SK-N-SH (cell line): Measurements from ENCODE around the gene HIPK2. TPM values are rescaled to one million over a fixed set of nuclear protein-coding genes. Genes with fewer than 3 reads are reported as not detected.

Experiments used
- CTCF ChIA-PET: fragments of 300-600, 350-600 bp; formaldehyde crosslinking; extraction: SDS; loops from one replicate; lab custom pipeline; 2021; lab: Yijun Ruan, JAX
- POLR2A ChIA-PET: fragments of 350-600 bp; sonication (Branson Sonifier 250); formaldehyde crosslinking; extraction: SDS; loops from one replicate; lab custom pipeline; 2020; ENCODE audit warnings: antibody characterized with exemption, inconsistent platforms; lab: Yijun Ruan, JAX
- DNase-seq: peaks from one replicate; pipeline ENCODE4 v3.0.0; 2012
- H2AFZ ChIP-seq: fragments of 200-600 bp; sonication (generic); 2 replicates; pipeline ENCODE4 v1.8.1; 2016; ENCODE audit warnings: antibody characterized with exemption, mild to moderate bottlenecking, low read depth
- H3F3A ChIP-seq: fragments of 200-600 bp; sonication (generic); replicated peaks from 2 replicates; pipeline ENCODE3; 2016; ENCODE audit warnings: antibody characterized with exemption, mild to moderate bottlenecking; ENCODE audit not compliant: insufficient read depth
- H3K27ac ChIP-seq, 2 experiments: fragments of 200-500 bp in 1 of 2; fragments of 200-600 bp in 1 of 2; sonication (Bioruptor generic) in 1 of 2; sonication (generic), shearing (Covaris generic) in 1 of 2; 2 replicates each; pipeline versions ENCODE4 v1.5.1 to v1.6.1; 2014 to 2016; ENCODE audit warnings: low read depth in 2 of 2, inconsistent platforms in 1 of 2, low read length in 1 of 2, mild to moderate bottlenecking in 1 of 2, mixed read lengths in 1 of 2
- H3K27me3 ChIP-seq: fragments of 200-600 bp; sonication (generic), shearing (Covaris generic); 2 replicates; pipeline ENCODE4 v1.6.1; 2016; ENCODE audit warnings: mixed run types; ENCODE audit not compliant: insufficient read depth
- H3K36me3 ChIP-seq, 2 experiments: fragments of 200-500 bp in 1 of 2; fragments of 200-600 bp in 1 of 2; sonication (Bioruptor generic) in 1 of 2; sonication (generic) in 1 of 2; replicated peaks in 1 of 2; 2 replicates each; pipeline versions ENCODE3 to v1.5.1; 2014 to 2016; ENCODE audit warnings: low read length in 1 of 2, mild to moderate bottlenecking in 1 of 2; ENCODE audit not compliant: insufficient read depth in 2 of 2, control insufficient read depth in 1 of 2
- H3K4me1 ChIP-seq, 2 experiments: fragments of 200-500 bp in 1 of 2; fragments of 200-600 bp in 1 of 2; sonication (Bioruptor generic) in 1 of 2; sonication (generic), shearing (Covaris generic) in 1 of 2; 2 replicates each; pipeline versions ENCODE4 v1.5.1 to v1.6.1; 2014 to 2016; ENCODE audit warnings: low read depth in 1 of 2, low read length in 1 of 2, mixed run types in 1 of 2; ENCODE audit not compliant: insufficient read depth in 2 of 2, control insufficient read depth in 1 of 2
- H3K4me2 ChIP-seq: fragments of 200-600 bp; sonication (generic), shearing (Covaris generic); 2 replicates; pipeline ENCODE4 v1.6.1; 2017; ENCODE audit warnings: mixed run types
- H3K4me3 ChIP-seq, 2 experiments: fragments of 200-500 bp in 1 of 2; fragments of 200-600 bp in 1 of 2; sonication (Bioruptor generic) in 1 of 2; sonication (generic), shearing (Covaris generic) in 1 of 2; 2 replicates each; pipeline versions ENCODE4 v1.5.1 to v1.8.1; 2014 to 2016; ENCODE audit warnings: low read depth in 2 of 2, inconsistent platforms in 1 of 2, low read length in 1 of 2, mild to moderate bottlenecking in 1 of 2, mixed read lengths in 1 of 2, moderate library complexity in 1 of 2
- H3K79me2 ChIP-seq: fragments of 200-600 bp; sonication (generic); 2 replicates; pipeline ENCODE4 v1.8.1; 2017; ENCODE audit warnings: mild to moderate bottlenecking; ENCODE audit not compliant: insufficient read depth
- H3K9ac ChIP-seq: fragments of 200-600 bp; sonication (generic); 2 replicates; pipeline ENCODE4 v1.6.1; 2017; ENCODE audit warnings: mixed run types
- H3K9me2 ChIP-seq: fragments of 200-600 bp; sonication (generic); 2 replicates; pipeline ENCODE4 v1.6.1; 2017; ENCODE audit warnings: mixed run types
- H3K9me3 ChIP-seq: fragments of 200-600 bp; sonication (generic); 2 replicates; pipeline ENCODE4 v1.6.1; 2017; ENCODE audit warnings: mixed run types, mild to moderate bottlenecking, moderate library complexity
- H4K20me1 ChIP-seq: fragments of 200-600 bp; sonication (generic); 2 replicates; pipeline ENCODE4 v1.6.1; 2017; ENCODE audit warnings: mild to moderate bottlenecking, mixed run types; ENCODE audit not compliant: insufficient read depth
- EZH2phosphoT487 ChIP-seq: fragments of 200-600 bp; sonication (generic); IDR thresholded peaks from 2 replicates; pipeline ENCODE4 v1.6.1; 2017; ENCODE audit warnings: low read depth, mixed run types, mild to moderate bottlenecking, antibody characterized with exemption, moderate library complexity, borderline replicate concordance
- FOSL2 ChIP-seq: IDR thresholded peaks from 2 replicates; pipeline ENCODE4 v1.4.0; 2012; ENCODE audit warnings: low read depth, mild to moderate bottlenecking, moderate library complexity, borderline replicate concordance
- FOXJ3 ChIP-seq: sonication (generic); formaldehyde crosslinking; IDR thresholded peaks from 2 replicates; pipeline ENCODE4 v1.5.1; 2020; ENCODE audit warnings: mild to moderate bottlenecking, missing genetic modification reagents
- FOXM1 ChIP-seq: IDR thresholded peaks from 2 replicates; pipeline ENCODE4 v1.4.0; 2012; ENCODE audit warnings: low read depth, mild to moderate bottlenecking
- GABPA ChIP-seq: IDR thresholded peaks from 2 replicates; pipeline ENCODE4 v1.4.0; 2012; ENCODE audit warnings: low read depth, mild to moderate bottlenecking
- GATA2 ChIP-seq: sonication (generic); formaldehyde crosslinking; IDR thresholded peaks from 2 replicates; pipeline ENCODE4 v1.5.0; 2020; ENCODE audit warnings: mild to moderate bottlenecking, missing genetic modification reagents
- MXI1 ChIP-seq: IDR thresholded peaks from 2 replicates; pipeline ENCODE4 v1.6.1; 2012; ENCODE audit warnings: mild to moderate bottlenecking, low read depth, low read length, improper control_type of control experiment
- NRF1 ChIP-seq: IDR thresholded peaks from 2 replicates; pipeline ENCODE4 v1.6.1; 2012; ENCODE audit warnings: low read depth, mild to moderate bottlenecking, low read length
- POLR2AphosphoS5 ChIP-seq: IDR thresholded peaks from 2 replicates; pipeline ENCODE4 v1.6.1; 2012; ENCODE audit warnings: low read depth, low read length
- RAD21 ChIP-seq: IDR thresholded peaks from 2 replicates; pipeline ENCODE4 v1.6.1; 2012; ENCODE audit warnings: mild to moderate bottlenecking, low read length
- TEAD4 ChIP-seq: IDR thresholded peaks from 2 replicates; pipeline ENCODE4 v1.4.0; 2012; ENCODE audit warnings: mild to moderate bottlenecking, borderline replicate concordance; ENCODE audit not compliant: insufficient read depth
- YY1 ChIP-seq: IDR thresholded peaks from 2 replicates; pipeline ENCODE4 v1.4.0; 2012; ENCODE audit warnings: low read depth, mild to moderate bottlenecking
- WGBS: methylation state at CpG from one replicate; pipeline ENCODE4 v1.1.6; 2017; ENCODE audit warnings: low lambda C conversion rate; 5-methylcytosine and 5-hydroxymethylcytosine counted together
- polyA plus RNA-seq, 3 experiments: library from polyadenylated mRNA; depleted of rRNA; stranded (reverse); fragments of >200 nt; gene quantifications; 2 replicates each; pipeline ENCODE4 v1.2.3, GENCODE V29; 2012
- TF ChIP-seq, protein P1 (sequence below): IDR thresholded peaks from 2 replicates; pipeline ENCODE4 v1.4.0; 2012; ENCODE audit warnings: low read depth
- TF ChIP-seq, protein P2 (sequence below): fragments of 150-350 bp; IDR thresholded peaks from 2 replicates; pipeline ENCODE4 v1.6.1; 2016; ENCODE audit warnings: mild to moderate bottlenecking, low read depth, low read length
- TF ChIP-seq, protein P3 (sequence below): fragments of 200-600 bp; sonication (generic); IDR thresholded peaks from 2 replicates; pipeline ENCODE4 v1.6.1; 2017; ENCODE audit warnings: antibody characterized with exemption, mild to moderate bottlenecking, moderate library complexity
- TF ChIP-seq, protein P4 (sequence below): IDR thresholded peaks from 2 replicates; pipeline ENCODE4; 2012
- TF ChIP-seq, protein P5 (sequence below): IDR thresholded peaks from 2 replicates; pipeline ENCODE4 v1.6.1; 2012; ENCODE audit warnings: mild to moderate bottlenecking, low read depth, low read length, moderate library complexity
- TF ChIP-seq, protein P6 (sequence below): IDR thresholded peaks from 2 replicates; pipeline ENCODE4 v1.4.0; 2012; ENCODE audit warnings: low read depth, borderline replicate concordance

Gene HIPK2
- polyA plus RNA-seq, 1 of the 3 experiments (the other 2 are of a cell fraction), result 14.2 TPM

DNA sequence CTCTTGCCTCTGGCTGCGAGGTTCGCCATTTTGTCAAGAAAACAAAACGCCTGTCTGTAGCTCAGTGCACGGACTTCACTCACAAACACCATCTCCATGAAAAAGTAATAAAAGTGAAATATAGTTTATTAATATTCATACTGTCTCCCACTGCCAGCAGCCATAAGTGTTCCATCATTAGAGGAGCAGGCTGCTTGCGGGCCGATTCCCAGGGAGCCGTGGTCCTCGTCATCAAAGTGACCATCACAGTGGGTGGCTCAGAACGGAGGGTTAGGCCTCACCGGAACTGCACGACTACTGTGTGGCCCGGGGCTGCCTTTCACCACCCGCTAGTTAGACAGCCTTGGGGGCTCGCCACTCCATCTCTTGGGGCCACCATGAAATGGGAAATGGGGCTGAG, 82.7 kb downstream of the HIPK2 start:
- H3K9me2 ChIP-seq, result no peaks in the 10 kb centered on the region
- TF ChIP-seq, protein P1, sequence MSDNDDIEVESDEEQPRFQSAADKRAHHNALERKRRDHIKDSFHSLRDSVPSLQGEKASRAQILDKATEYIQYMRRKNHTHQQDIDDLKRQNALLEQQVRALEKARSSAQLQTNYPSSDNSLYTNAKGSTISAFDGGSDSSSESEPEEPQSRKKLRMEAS, result no peak
- TF ChIP-seq MXI1, result no peak
- TF ChIP-seq, protein P2, sequence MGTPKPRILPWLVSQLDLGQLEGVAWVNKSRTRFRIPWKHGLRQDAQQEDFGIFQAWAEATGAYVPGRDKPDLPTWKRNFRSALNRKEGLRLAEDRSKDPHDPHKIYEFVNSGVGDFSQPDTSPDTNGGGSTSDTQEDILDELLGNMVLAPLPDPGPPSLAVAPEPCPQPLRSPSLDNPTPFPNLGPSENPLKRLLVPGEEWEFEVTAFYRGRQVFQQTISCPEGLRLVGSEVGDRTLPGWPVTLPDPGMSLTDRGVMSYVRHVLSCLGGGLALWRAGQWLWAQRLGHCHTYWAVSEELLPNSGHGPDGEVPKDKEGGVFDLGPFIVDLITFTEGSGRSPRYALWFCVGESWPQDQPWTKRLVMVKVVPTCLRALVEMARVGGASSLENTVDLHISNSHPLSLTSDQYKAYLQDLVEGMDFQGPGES, result no peak
- TF ChIP-seq YY1, result no peak
- TF ChIP-seq POLR2AphosphoS5, result no peak
- TF ChIP-seq GABPA, result no peak
- TF ChIP-seq, all 33 proteins: peak for 0
- H3K4me3 ChIP-seq, result no peak overlapping the region
- H3K9ac ChIP-seq, result no peak overlapping the region
- peaks cover 82% of the 10 kb centered on the region for H4K20me1 ChIP-seq
- no peaks in the 10 kb centered on the region for H3K9me3 ChIP-seq
- no peak for DNase-seq
- H3K4me1 ChIP-seq, result peaks cover 0 to 40% of the 10 kb centered on the region in 2 experiments; a peak in 2 of 4 replicates
- WGBS, result 92% methylated on average over 14 of the region's 14 CpGs
- peaks cover 81% of the 10 kb centered on the region for H3K79me2 ChIP-seq
- H3K27me3 ChIP-seq, result no peaks in the 10 kb centered on the region
- POLR2A ChIA-PET, result no interaction called here
- no peak overlapping the region for H3K27ac ChIP-seq
- no peak overlapping the region for H2AFZ ChIP-seq
- CTCF ChIA-PET, result no interaction called here
- peaks cover 14 to 36% of the 10 kb centered on the region in 2 experiments for H3K36me3 ChIP-seq
- no peak overlapping the region for H3K4me2 ChIP-seq
- H3F3A ChIP-seq, result no peaks in the 10 kb centered on the region

DNA sequence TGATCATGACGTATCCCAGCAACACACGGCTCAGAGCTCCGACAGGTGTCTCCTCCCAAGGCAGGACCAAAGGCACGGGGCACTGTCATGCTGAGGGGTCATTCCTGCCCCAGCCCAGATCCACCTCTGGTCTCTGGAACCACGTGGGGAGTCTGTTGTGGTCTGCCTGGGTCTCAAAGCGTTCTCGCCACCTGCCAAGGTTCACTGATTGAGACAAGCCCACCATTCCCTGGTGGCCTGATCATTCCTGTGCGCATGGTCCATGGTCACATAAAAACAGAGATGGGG, 83.5 kb downstream of the HIPK2 start:
- 93% methylated on average over 8 of the region's 8 CpGs for WGBS
- Histone ChIP-seq H3K79me2 (peaks cover 78% of the 10 kb centered on the region), H3F3A (no peaks in the 10 kb centered on the region), H3K27me3 (no peaks in the 10 kb centered on the region), H4K20me1 (peaks cover 75% of the 10 kb centered on the region), H2AFZ (no peak overlapping the region), H3K9me3 (no peaks in the 10 kb centered on the region), H3K9ac (no peak overlapping the region), H3K4me3 (no peak overlapping the region), H3K36me3 (peaks cover 17 to 39% of the 10 kb centered on the region in 2 experiments), H3K4me2 (no peak overlapping the region), H3K9me2 (no peaks in the 10 kb centered on the region), H3K27ac (no peak overlapping the region), H3K4me1 (peaks cover 0 to 40% of the 10 kb centered on the region in 2 experiments; a peak in 2 of 4 replicates)
- DNase-seq, result no peak
- CTCF ChIA-PET, result interaction anchor here (3.3 kb wide), 1 partner anchor 48 kb away, joined by 14 read pairs; no protein-coding TSS in a partner anchor
- POLR2A ChIA-PET, result no interaction called here
- TF ChIP-seq, protein P3, sequence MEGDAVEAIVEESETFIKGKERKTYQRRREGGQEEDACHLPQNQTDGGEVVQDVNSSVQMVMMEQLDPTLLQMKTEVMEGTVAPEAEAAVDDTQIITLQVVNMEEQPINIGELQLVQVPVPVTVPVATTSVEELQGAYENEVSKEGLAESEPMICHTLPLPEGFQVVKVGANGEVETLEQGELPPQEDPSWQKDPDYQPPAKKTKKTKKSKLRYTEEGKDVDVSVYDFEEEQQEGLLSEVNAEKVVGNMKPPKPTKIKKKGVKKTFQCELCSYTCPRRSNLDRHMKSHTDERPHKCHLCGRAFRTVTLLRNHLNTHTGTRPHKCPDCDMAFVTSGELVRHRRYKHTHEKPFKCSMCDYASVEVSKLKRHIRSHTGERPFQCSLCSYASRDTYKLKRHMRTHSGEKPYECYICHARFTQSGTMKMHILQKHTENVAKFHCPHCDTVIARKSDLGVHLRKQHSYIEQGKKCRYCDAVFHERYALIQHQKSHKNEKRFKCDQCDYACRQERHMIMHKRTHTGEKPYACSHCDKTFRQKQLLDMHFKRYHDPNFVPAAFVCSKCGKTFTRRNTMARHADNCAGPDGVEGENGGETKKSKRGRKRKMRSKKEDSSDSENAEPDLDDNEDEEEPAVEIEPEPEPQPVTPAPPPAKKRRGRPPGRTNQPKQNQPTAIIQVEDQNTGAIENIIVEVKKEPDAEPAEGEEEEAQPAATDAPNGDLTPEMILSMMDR, result no peak
- TF ChIP-seq EZH2phosphoT487, result no peak
- TF ChIP-seq TEAD4, result no peak
- TF ChIP-seq, protein P4, sequence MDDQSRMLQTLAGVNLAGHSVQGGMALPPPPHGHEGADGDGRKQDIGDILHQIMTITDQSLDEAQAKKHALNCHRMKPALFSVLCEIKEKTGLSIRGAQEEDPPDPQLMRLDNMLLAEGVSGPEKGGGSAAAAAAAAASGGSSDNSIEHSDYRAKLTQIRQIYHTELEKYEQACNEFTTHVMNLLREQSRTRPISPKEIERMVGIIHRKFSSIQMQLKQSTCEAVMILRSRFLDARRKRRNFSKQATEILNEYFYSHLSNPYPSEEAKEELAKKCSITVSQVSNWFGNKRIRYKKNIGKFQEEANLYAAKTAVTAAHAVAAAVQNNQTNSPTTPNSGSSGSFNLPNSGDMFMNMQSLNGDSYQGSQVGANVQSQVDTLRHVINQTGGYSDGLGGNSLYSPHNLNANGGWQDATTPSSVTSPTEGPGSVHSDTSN, result no peak
- TF ChIP-seq NRF1, result no peak
- TF ChIP-seq MXI1, result no peak
- TF ChIP-seq POLR2AphosphoS5, result no peak
- no peak for TF ChIP-seq FOSL2
- TF ChIP-seq RAD21, result no peak
- TF ChIP-seq, protein P1, result no peak
- TF ChIP-seq, protein P5, sequence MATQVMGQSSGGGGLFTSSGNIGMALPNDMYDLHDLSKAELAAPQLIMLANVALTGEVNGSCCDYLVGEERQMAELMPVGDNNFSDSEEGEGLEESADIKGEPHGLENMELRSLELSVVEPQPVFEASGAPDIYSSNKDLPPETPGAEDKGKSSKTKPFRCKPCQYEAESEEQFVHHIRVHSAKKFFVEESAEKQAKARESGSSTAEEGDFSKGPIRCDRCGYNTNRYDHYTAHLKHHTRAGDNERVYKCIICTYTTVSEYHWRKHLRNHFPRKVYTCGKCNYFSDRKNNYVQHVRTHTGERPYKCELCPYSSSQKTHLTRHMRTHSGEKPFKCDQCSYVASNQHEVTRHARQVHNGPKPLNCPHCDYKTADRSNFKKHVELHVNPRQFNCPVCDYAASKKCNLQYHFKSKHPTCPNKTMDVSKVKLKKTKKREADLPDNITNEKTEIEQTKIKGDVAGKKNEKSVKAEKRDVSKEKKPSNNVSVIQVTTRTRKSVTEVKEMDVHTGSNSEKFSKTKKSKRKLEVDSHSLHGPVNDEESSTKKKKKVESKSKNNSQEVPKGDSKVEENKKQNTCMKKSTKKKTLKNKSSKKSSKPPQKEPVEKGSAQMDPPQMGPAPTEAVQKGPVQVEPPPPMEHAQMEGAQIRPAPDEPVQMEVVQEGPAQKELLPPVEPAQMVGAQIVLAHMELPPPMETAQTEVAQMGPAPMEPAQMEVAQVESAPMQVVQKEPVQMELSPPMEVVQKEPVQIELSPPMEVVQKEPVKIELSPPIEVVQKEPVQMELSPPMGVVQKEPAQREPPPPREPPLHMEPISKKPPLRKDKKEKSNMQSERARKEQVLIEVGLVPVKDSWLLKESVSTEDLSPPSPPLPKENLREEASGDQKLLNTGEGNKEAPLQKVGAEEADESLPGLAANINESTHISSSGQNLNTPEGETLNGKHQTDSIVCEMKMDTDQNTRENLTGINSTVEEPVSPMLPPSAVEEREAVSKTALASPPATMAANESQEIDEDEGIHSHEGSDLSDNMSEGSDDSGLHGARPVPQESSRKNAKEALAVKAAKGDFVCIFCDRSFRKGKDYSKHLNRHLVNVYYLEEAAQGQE, result no peak
- TF ChIP-seq GATA2 (CRISPR knock-in tag), result no peak
- no peak for TF ChIP-seq FOXJ3 (CRISPR knock-in tag)
- TF ChIP-seq, protein P6, sequence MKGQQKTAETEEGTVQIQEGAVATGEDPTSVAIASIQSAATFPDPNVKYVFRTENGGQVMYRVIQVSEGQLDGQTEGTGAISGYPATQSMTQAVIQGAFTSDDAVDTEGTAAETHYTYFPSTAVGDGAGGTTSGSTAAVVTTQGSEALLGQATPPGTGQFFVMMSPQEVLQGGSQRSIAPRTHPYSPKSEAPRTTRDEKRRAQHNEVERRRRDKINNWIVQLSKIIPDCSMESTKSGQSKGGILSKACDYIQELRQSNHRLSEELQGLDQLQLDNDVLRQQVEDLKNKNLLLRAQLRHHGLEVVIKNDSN, result no peak
- no peak for TF ChIP-seq FOXM1
